T-helper 17 cell (primary cell): Measurements from ENCODE around the gene C20orf144. TPM values are rescaled to one million over a fixed set of nuclear protein-coding genes. Genes with fewer than 3 reads are reported as not detected.
"Not testable (repeated sequence)": the region's sequence is repeated elsewhere in the genome, so short reads cannot be mapped to it uniquely, and the experiment has no call there.

Source experiments
- ATAC-seq: fragments of 150-1000 bp; cut with Tn5 transposase; 2 replicates; pipeline ENCODE4 v1.10.0; 2021; ENCODE audit warnings: mild to moderate bottlenecking, moderate library complexity
- DNase-seq, 3 donors: peaks; one replicate each; pipeline versions ENCODE4 v3.0.0 to v3.0.0-alpha.2; 2020 to 2021
- H3K9me3 ChIP-seq: one replicate; pipeline ENCODE4 v1.7.0; 2013; ENCODE audit warnings: low read length, mild to moderate bottlenecking; ENCODE audit not compliant: control insufficient read depth, poor library complexity, severe bottlenecking
- H3K27ac Mint-ChIP-seq: one replicate; pipeline ENCODE4 v1.8.0; 2022; ENCODE audit warnings: mild to moderate bottlenecking, moderate library complexity, mixed read lengths
- H3K27me3 Mint-ChIP-seq: one replicate; pipeline ENCODE4 v1.8.0; 2022; ENCODE audit warnings: mixed read lengths
- H3K36me3 Mint-ChIP-seq: one replicate; pipeline ENCODE4 v1.8.0; 2022; ENCODE audit warnings: low read depth, mixed read lengths
- H3K4me1 Mint-ChIP-seq: one replicate; pipeline ENCODE4 v1.8.0; 2022; ENCODE audit warnings: mild to moderate bottlenecking, mixed read lengths
- H3K4me3 Mint-ChIP-seq: one replicate; pipeline ENCODE4 v1.8.0; 2022; ENCODE audit warnings: mild to moderate bottlenecking, moderate library complexity, mixed read lengths
- total RNA-seq, 4 donors: library from RNA in 2 of 4; stranded (reverse) in 2 of 4; gene quantifications; one replicate each; pipeline ENCODE4 v1.2.3 and lab custom pipeline; 2022 to 2026

Gene C20orf144
- total RNA-seq, 2 donors from 2014 or later, result 0.13 to 0.45 TPM

DNA sequence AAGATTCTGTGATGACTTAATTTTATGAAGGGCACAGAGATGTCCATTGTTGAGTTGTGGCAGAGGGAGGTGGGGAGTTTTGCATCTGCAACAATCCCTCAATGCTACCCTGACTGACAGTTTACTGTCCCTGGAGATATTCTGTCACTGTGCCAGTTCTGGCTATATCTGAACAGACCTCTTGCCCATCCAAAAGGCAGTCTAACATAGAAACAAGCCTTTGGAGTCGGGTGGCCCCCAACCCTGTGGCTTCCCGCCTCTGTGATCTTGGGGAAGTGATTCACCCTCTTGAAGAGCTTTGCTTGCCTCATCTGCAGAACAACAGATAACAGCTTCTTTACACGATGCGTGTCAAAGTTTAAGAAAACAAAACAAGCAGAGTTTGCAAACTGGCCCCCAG lies 27.8 kb downstream of the C20orf144 start:
- Mint-ChIP-seq H3K27ac (peak overlapping the region; percentile 72), H3K27me3 (no peaks in the 10 kb centered on the region), H3K4me3 (no peak overlapping the region), H3K4me1 (peaks cover 24% of the 10 kb centered on the region), H3K36me3 (no peaks in the 10 kb centered on the region)
- no peaks in the 10 kb centered on the region for H3K9me3 ChIP-seq
- DNase-seq, result peak in 1 of 3 donors; percentile 39
- peak; percentile 7 for ATAC-seq

DNA sequence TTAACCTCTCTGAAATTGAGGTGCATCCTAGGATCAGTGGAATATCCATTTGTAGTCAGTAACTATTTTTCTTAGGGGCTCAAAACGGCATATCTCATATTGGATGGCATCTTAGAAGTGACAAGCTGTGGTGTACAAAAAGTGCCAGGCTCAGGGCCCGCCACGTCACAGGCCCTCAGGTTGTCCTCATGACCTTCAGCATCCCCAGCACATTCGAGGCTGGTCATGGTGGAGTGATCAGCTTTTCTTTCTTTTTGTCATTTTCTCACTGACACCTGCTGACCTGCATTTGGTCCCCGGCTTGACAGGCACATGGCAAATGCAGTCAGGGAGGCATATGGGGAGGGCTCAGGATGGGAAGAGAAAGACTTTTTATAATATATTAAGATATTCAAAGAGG lies 31.2 kb downstream of the C20orf144 start:
- Mint-ChIP-seq H3K4me1 (peaks cover 15% of the 10 kb centered on the region), H3K36me3 (no peaks in the 10 kb centered on the region), H3K27me3 (no peaks in the 10 kb centered on the region), H3K27ac (no peak overlapping the region), H3K4me3 (no peak overlapping the region)
- ATAC-seq (no peak), DNase-seq (no peak)
- H3K9me3 ChIP-seq, result no peaks in the 10 kb centered on the region

DNA sequence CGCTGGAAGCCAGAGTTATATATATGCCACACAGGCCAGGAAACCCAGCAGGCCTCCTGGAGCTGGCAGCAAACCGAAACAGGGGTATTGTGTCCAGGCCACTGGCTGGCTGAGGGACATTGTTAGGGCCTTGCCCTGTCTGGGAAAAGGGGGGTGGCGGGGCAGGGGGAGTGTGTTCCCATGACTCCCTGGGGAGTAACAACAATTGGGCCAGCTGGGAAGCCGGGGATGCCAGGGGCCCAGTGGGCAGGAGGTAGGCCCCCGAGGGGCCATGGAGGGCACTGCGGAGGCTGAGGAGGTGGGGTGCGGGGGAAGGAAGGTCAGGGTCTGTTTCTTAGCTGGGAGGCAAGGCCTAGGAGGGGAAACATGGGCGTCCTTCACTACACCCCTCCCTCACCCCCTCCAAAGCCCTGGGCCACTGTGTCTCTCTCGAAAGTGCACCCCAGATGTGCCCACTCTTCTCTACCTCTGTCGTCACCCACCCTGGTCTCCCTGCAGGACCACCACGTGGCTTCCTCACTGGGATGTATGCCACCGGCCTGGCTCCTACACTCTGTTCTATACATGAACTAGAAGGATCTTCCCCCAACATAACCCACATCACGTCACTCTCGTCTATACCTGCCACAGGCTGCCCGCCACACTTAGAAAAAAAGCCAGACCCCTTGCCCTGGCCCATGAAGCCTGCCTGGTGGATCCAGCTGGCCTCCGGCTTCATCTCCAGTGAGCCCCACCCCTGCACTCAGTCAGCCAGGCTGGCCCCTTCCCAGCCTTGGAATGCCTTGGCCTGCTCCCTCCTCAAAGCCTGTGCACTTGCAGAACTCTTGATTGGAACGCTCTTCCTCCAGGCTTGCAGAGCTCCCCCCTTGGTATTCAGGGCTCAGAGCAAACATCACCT lies 31.9 kb downstream of the C20orf144 start:
- Mint-ChIP-seq H3K36me3 (no peaks in the 10 kb centered on the region), H3K27ac (no peak overlapping the region)

DNA sequence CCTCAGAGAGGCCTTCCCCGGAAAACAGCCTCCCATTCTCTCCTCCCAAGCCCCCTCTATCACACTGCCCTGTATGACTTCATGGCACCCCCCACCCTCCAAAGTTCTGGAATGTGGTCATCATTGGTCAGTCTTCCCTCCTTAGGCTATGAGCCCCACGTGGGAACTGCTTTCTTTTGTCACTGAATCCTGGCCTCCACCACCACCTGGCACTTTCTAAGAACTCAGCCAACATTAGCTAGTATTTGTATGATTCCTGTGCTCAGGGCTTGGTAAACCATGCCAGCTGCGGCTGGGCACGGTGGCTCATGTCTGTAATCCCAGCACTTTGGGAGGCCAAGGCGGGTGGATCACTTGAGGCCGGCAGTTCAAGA lies 32.5 kb downstream of the C20orf144 start:
- Mint-ChIP-seq H3K27me3 (no peaks in the 10 kb centered on the region), H3K27ac (peak overlapping the region; percentile 51)
- DNase-seq, result no peak

More for the DNA sequence above, 31.9 kb downstream of the C20orf144 start:
- ATAC-seq (no peak), DNase-seq (no peak)
- Mint-ChIP-seq H3K27me3 (no peaks in the 10 kb centered on the region), H3K4me1 (peaks cover 8% of the 10 kb centered on the region), H3K4me3 (no peak overlapping the region)
- no peaks in the 10 kb centered on the region for H3K9me3 ChIP-seq

DNA sequence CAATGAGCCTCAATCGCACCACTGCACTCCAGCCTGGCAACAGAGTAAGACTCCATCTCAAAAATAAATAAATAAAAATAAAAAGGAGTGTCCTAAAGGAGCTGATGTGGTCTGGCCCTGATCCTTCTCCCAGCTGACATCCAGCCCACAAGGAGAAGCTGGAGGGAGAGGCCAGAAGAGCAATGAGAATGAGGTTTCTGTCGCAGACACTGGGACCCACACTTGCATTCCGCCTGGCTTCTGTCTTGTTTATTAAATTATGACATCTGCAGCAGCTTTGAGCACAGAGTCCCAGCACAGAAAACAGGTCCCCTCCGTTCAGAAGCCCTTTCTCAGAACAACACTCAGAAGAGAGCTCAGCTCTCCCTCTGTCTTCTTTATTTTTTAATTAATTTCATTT lies 34.3 kb downstream of the C20orf144 start:
- H3K9me3 ChIP-seq, result no peaks in the 10 kb centered on the region
- no peaks in the 10 kb centered on the region for H3K27me3 Mint-ChIP-seq
- no peaks in the 10 kb centered on the region for H3K36me3 Mint-ChIP-seq
- H3K27ac Mint-ChIP-seq, result no peak overlapping the region
- no peak overlapping the region for H3K4me3 Mint-ChIP-seq
- H3K4me1 Mint-ChIP-seq, result no peaks in the 10 kb centered on the region
- ATAC-seq (no peak), DNase-seq (no peak)

More for the DNA sequence above, 32.5 kb downstream of the C20orf144 start:
- no peak for ATAC-seq
- H3K9me3 ChIP-seq, result no peaks in the 10 kb centered on the region
- Mint-ChIP-seq H3K4me3 (no peak overlapping the region), H3K36me3 (no peaks in the 10 kb centered on the region), H3K4me1 (peaks cover 6% of the 10 kb centered on the region)

DNA sequence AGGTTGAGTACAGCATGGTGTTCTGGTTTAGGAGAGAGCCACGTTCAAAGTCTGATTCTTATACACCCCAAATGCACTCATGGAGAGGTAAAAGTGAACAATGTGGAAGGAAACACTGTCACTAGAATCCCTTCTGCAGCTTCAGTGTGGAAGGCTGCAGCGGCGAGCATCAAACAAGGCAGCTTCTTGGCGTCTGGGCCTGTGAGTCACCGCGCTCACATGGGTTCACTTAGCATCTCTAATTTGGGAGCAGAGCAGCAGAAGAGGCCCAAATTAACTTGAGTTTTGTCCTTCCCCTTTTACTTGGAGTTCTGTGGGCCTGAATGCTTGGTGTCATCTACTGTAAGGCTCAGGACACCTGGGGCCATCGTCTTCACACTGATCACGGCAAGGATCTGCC lies 35.0 kb downstream of the C20orf144 start:
- no peaks in the 10 kb centered on the region for H3K9me3 ChIP-seq
- no peak overlapping the region for H3K4me3 Mint-ChIP-seq
- no peaks in the 10 kb centered on the region for H3K4me1 Mint-ChIP-seq
- H3K36me3 Mint-ChIP-seq, result no peaks in the 10 kb centered on the region
- no peak overlapping the region for H3K27ac Mint-ChIP-seq
- no peak for ATAC-seq
- DNase-seq, result no peak
- no peaks in the 10 kb centered on the region for H3K27me3 Mint-ChIP-seq

DNA sequence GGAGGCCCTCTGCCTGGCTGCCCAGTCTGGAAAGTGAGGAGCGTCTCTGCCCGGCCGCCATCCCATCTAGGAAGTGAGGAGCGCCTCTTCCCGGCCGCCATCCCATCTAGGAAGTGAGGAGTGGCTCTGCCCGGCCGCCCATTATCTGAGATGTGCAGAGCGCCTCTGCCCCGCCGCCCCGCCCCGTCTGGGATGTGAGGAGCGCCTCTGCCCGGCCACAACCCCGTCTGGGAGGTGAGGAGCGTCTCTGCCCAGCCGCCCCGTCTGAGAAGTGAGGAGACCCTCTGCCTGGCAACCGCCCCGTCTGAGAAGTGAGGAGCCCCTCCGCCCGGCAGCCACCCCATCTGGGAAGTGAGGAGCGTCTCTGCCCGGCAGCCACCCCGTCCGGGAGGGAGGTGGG lies 36.8 kb downstream of the C20orf144 start:
- H3K27ac Mint-ChIP-seq, H3K4me3 Mint-ChIP-seq, H3K9me3 ChIP-seq, H3K27me3 Mint-ChIP-seq, H3K4me1 Mint-ChIP-seq, DNase-seq, ATAC-seq, H3K36me3 Mint-ChIP-seq: not testable (repeated sequence)

DNA sequence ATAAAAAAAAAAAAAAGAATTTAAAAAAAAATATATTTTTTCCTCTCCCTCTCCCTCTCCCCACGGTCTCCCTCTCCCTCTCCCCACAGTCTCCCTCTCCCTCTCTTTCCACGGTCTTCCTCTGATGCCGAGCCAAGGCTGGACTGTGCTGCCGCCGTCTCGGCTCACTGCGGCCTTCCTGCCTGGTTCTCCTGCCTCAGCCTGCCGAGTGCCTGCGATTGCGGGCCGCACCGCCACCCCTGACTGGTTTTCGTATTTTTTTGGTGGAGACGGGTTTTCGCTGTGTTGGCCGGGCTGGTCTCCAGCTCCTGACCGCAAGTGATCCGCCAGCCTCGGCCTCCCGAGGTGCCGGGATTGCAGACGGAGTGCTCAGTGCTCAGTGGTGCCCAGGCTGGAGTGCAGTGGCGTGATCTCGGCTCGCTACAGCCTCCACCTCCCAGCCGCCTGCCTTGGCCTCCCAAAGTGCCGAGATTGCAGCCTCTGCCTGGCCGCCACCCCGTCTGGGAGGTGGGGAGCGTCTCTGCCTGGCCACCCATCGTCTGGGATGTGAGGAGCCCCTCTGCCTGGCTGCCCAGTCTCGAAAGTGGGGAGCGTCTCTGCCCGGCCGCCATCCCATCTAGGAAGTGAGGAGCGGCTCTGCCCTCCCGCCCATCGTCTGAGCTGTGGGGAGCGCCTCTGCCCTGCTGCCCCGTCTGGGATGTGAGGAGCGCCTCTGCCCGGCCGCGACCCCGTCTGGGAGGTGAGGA lies 38.7 kb downstream of the C20orf144 start:
- H3K4me3 Mint-ChIP-seq, DNase-seq, H3K27ac Mint-ChIP-seq, H3K27me3 Mint-ChIP-seq, H3K4me1 Mint-ChIP-seq, H3K9me3 ChIP-seq, ATAC-seq, H3K36me3 Mint-ChIP-seq: not testable (repeated sequence)

DNA sequence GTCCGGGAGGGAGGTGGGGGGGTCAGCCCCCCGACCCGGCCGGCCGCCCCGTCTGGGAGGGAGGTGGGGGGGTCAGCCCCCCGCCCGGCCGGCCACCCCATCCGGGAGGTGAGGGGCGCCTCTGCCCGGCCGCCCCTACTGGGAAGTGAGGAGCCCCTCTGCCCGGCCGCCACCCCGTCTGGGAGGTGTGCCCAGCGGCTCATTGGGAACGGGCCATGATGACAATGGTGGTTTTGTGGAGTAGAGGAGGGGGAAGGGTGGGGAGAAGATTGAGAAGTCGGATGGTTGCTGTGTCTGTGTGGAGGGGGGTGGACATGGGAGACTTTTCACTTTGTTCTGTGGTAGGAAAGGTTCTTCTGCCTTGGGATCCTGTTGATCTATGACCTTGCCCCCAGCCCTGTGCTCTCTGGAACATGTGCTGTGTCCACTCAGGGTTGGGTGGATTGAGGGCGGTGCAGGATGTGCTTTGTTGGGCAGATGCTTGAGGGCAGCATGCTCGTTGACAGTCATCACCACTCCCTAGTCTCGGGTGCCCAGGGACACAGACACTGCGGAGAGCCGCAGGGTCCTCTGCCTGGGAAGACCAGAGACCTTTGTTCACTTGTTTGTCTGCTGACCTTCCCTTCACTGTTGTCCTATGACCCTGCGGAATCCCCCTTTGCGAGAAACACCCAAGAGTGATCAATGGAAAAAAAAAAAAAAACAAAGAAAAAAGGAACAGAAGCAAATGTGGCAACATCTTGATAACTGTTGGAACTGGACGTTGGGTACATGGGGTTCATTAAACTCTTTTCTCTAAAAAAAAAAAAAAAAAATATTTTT lies 39.7 kb downstream of the C20orf144 start:
- H3K4me1 Mint-ChIP-seq, result peaks cover 3% of the 10 kb centered on the region
- no peaks in the 10 kb centered on the region for H3K27me3 Mint-ChIP-seq
- H3K27ac Mint-ChIP-seq, result no peak overlapping the region
- no peaks in the 10 kb centered on the region for H3K36me3 Mint-ChIP-seq
- H3K9me3 ChIP-seq, result no peaks in the 10 kb centered on the region
- no peak for DNase-seq
- H3K4me3 Mint-ChIP-seq, result no peak overlapping the region
- no peak for ATAC-seq

DNA sequence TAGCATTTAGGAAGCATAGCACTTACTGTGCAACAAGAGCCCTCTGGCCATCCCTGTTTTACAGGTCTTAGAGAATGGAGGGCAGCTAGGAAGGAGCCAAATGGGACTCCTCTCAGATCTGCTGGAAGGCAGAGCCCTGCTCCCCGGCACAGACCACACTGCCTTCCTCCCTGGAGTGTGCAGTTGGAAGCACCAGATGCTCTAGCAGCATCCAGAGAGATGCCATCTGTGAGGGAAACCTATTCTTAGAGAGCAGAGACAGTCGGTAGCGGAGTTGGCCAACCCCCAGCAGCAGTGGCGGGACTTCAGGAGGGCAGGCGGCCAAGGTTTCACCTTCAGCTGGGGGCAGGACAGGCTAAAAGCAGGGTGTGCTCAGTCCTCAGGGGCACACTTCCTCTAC lies 40.7 kb downstream of the C20orf144 start:
- ATAC-seq (no peak), DNase-seq (no peak)
- H3K36me3 Mint-ChIP-seq, result no peaks in the 10 kb centered on the region
- H3K27ac Mint-ChIP-seq, result no peak overlapping the region
- H3K27me3 Mint-ChIP-seq, result no peaks in the 10 kb centered on the region
- peak overlapping the region; percentile 50 for H3K4me3 Mint-ChIP-seq
- peaks cover 3% of the 10 kb centered on the region for H3K4me1 Mint-ChIP-seq
- H3K9me3 ChIP-seq, result no peaks in the 10 kb centered on the region

DNA sequence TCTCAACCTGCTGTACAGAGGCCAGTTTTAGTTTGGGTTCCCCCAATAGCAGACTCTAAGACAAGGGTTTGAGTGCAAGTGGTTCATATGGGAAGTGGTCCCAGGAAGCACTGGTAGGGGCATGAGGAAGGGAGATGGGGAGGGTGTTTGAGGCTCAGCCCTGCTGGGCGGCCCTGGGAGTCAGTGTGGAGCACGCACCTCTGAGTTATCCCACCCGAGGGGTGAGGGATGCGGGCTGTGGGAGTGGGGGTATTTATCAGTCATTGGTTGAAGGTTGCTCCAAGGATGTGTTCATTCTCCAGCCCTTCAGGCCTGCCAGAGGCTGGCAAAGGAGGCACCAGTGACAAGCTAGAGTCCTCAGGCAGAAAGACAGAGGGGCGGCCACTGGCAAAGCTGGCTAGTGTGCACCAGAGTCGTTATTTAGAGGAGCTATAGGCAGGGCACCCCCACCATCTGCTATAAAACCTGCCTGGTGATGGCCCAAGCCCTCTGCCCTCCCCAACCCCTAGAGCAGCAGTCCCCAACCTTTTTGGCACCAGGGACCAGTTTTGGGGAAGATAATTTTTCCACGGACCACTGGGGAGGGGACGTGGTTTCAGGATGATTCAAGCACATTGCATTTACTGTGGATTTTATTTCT lies 41.5 kb downstream of the C20orf144 start:
- no peaks in the 10 kb centered on the region for H3K27me3 Mint-ChIP-seq
- no peak for DNase-seq
- no peak for ATAC-seq
- H3K36me3 Mint-ChIP-seq, result no peaks in the 10 kb centered on the region
- peak overlapping the region; percentile 21 for H3K27ac Mint-ChIP-seq
- no peak overlapping the region for H3K4me3 Mint-ChIP-seq
- no peaks in the 10 kb centered on the region for H3K9me3 ChIP-seq
- H3K4me1 Mint-ChIP-seq, result peaks cover 3% of the 10 kb centered on the region

DNA sequence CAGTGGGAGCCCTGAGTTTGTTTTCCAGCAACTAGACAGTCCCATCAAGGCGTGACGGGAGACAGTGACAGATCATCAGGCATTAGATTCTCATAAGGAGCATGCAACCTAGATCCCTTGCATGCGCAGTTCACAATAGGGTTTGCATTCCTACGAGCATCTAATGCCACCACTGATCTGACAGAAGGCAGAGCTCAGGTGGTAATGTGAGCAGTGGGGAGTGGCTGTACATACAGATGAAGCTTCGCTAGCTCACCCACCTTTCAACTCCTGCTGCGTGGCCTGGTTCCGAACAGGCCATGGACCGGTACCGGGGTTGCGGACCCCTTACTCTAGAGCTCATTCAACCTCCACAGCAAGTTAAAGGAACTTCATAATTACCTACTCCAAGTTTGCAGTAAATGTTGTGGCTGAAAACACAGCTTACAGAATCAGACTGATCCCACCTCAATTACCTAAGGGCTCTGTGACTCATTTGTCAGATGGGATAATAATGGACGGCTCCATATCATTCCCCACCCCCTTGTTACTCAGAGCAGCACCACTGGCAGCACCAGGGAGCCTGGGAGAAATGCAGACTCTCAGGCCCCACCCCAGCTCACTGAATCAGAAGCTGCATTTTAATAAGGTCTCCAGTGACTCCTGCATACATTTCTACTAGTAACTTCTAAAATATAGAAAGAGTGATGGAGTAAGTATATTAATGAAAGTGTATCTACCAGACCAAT lies 42.2 kb downstream of the C20orf144 start:
- H3K36me3 Mint-ChIP-seq, result no peaks in the 10 kb centered on the region
- no peaks in the 10 kb centered on the region for H3K27me3 Mint-ChIP-seq
- H3K4me3 Mint-ChIP-seq, result no peak overlapping the region
- no peaks in the 10 kb centered on the region for H3K9me3 ChIP-seq
- H3K27ac Mint-ChIP-seq, result no peak overlapping the region
- H3K4me1 Mint-ChIP-seq, result peaks cover 4% of the 10 kb centered on the region
- DNase-seq (no peak), ATAC-seq (no peak)
